ENCODE data around the gene DTNA.

GRCh38 chr18:34880882-34881834 lies 171.1 kb downstream of the DTNA start:
- TF ChIP-seq ZNF274 (IDR thresholded peaks at IDR 0.05; ENCODE audit: borderline replicate concordance, extremely low read depth, low read length) (no peak), SP1 (IDR thresholded peaks at IDR 0.05; ENCODE audit: low read depth, low read length) (no peak), CTCF (IDR thresholded peaks at IDR 0.05; ENCODE audit: control extremely low read depth in 1 of 3, insufficient read depth in 1 of 3, low read depth in 1 of 3, low read length in 3 of 3) (no peak), USF2 (IDR thresholded peaks at IDR 0.05; ENCODE audit: low read length) (no peak), RNF2 (IDR thresholded peaks at IDR 0.05; ENCODE audit: borderline replicate concordance, low read depth, low read length, missing control alignments, poor library complexity, severe bottlenecking) (no peak), POLR2A (IDR thresholded peaks at IDR 0.05; ENCODE audit: control extremely low read depth in 1 of 2, low read depth in 2 of 2, low read length in 2 of 2) (no peak), HDAC2 (IDR thresholded peaks at IDR 0.05; ENCODE audit: borderline replicate concordance in 1 of 2, low read depth in 2 of 2, low read length in 2 of 2) (no peak), GABPA (IDR thresholded peaks at IDR 0.05; ENCODE audit: borderline replicate concordance, insufficient read depth, low read length) (no peak), EZH2 (IDR thresholded peaks at IDR 0.05; ENCODE audit: low read depth, low read length, severe bottlenecking) (no peak), CBX5 (IDR thresholded peaks at IDR 0.05; ENCODE audit: low read depth, low read length) (no peak), EP300 (IDR thresholded peaks at IDR 0.05; ENCODE audit: borderline replicate concordance in 1 of 2, low read depth in 2 of 2, low read length in 2 of 2) (no peak)
- TF ChIP-seq, protein P1, sequence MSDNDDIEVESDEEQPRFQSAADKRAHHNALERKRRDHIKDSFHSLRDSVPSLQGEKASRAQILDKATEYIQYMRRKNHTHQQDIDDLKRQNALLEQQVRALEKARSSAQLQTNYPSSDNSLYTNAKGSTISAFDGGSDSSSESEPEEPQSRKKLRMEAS (IDR thresholded peaks at IDR 0.05): no peak
